ENCODE data around the gene MAP3K20. TPM values are rescaled to one million over a fixed set of nuclear protein-coding genes. Genes with fewer than 3 reads are reported as not detected.
"Not testable (repeated sequence)": the region's sequence is repeated elsewhere in the genome, so short reads cannot be mapped to it uniquely, and the experiment has no call there.

MAP3K20 gene
- total RNA-seq, 1 donor from 2014 or later: 23.5 TPM

- Mint-ChIP-seq H3K9me3 (peaks cover 5% of the 10 kb centered on the region), H3K27ac (peak overlapping the region; percentile 62), H3K4me3 (no peak overlapping the region), H3K27me3 (no peaks in the 10 kb centered on the region), H3K4me1 (ENCODE audit: unreplicated experiment) (no peaks in the 10 kb centered on the region), H3K36me3 (peaks cover 13% of the 10 kb centered on the region)
- no peak for DNase-seq (ENCODE audit: extremely low spot score, unreplicated experiment)
- no peak for TF ChIP-seq CTCF (conservative IDR thresholded peaks at IDR 0.05)
Measured at GRCh38 chr2:173124441-173124840, 48.8 kb downstream of the MAP3K20 start.

GRCh38 chr2:173126819-173127218 is 51.2 kb downstream of the MAP3K20 start:
- Mint-ChIP-seq H3K4me1 (ENCODE audit: unreplicated experiment) (peaks cover 7% of the 10 kb centered on the region), H3K9me3 (peaks cover 4% of the 10 kb centered on the region), H3K4me3 (no peak overlapping the region), H3K27ac (no peak overlapping the region), H3K36me3 (peaks cover 13% of the 10 kb centered on the region), H3K27me3 (no peaks in the 10 kb centered on the region)
- TF ChIP-seq CTCF (conservative IDR thresholded peaks at IDR 0.05): no peak
- DNase-seq (ENCODE audit: extremely low spot score, unreplicated experiment): no peak

GRCh38 chr2:173128132-173128531 is 52.5 kb downstream of the MAP3K20 start:
- H3K36me3 Mint-ChIP-seq; H3K9me3 Mint-ChIP-seq; H3K4me3 Mint-ChIP-seq; H3K27me3 Mint-ChIP-seq; H3K27ac Mint-ChIP-seq; DNase-seq (ENCODE audit: extremely low spot score, unreplicated experiment): not testable (repeated sequence)
- peaks cover 15% of the 10 kb centered on the region for H3K4me1 Mint-ChIP-seq (ENCODE audit: unreplicated experiment)

GRCh38 chr2:173130496-173131465 is 55.1 kb downstream of the MAP3K20 start:
- no peak for DNase-seq (ENCODE audit: extremely low spot score, unreplicated experiment)
- no peaks in the 10 kb centered on the region for H3K27me3 Mint-ChIP-seq
- H3K9me3 Mint-ChIP-seq: no peaks in the 10 kb centered on the region
- H3K4me3 Mint-ChIP-seq: no peak overlapping the region
- peaks cover 15% of the 10 kb centered on the region for H3K4me1 Mint-ChIP-seq (ENCODE audit: unreplicated experiment)
- TF ChIP-seq CTCF (conservative IDR thresholded peaks at IDR 0.05): no peak
- peaks cover 12% of the 10 kb centered on the region for H3K36me3 Mint-ChIP-seq
- H3K27ac Mint-ChIP-seq: no peak overlapping the region

- Mint-ChIP-seq H3K4me1 (ENCODE audit: unreplicated experiment) (peaks cover 15% of the 10 kb centered on the region), H3K27ac (no peak overlapping the region), H3K9me3 (no peaks in the 10 kb centered on the region), H3K36me3 (peaks cover 12% of the 10 kb centered on the region), H3K4me3 (no peak overlapping the region), H3K27me3 (no peaks in the 10 kb centered on the region)
- no peak for DNase-seq (ENCODE audit: extremely low spot score, unreplicated experiment)
- no peak for TF ChIP-seq CTCF (conservative IDR thresholded peaks at IDR 0.05)
Measured at GRCh38 chr2:173132531-173132930, 56.9 kb downstream of the MAP3K20 start.

GRCh38 chr2:173134703-173135102 is 59.1 kb downstream of the MAP3K20 start:
- Mint-ChIP-seq H3K27ac (no peak overlapping the region), H3K27me3 (no peaks in the 10 kb centered on the region), H3K4me1 (ENCODE audit: unreplicated experiment) (peaks cover 15% of the 10 kb centered on the region), H3K9me3 (no peaks in the 10 kb centered on the region), H3K36me3 (peaks cover 3% of the 10 kb centered on the region), H3K4me3 (no peak overlapping the region)
- no peak for DNase-seq (ENCODE audit: extremely low spot score, unreplicated experiment)
- no peak for TF ChIP-seq CTCF (conservative IDR thresholded peaks at IDR 0.05)

Data from type B pancreatic cell (in vitro differentiated cells).